Gastrocnemius medialis (tissue), 4 donors: Measurements from ENCODE around the gene APOLD1. TPM values are rescaled to one million over a fixed set of nuclear protein-coding genes. Genes with fewer than 3 reads are reported as not detected.

Experiments used
- ATAC-seq, 2 donors: fragments of 150-250 bp; one replicate each; pipeline ENCODE4 v1.9.1; 2016
- DNase-seq, 2 donors: peaks; one replicate each; pipeline ENCODE4 v3.0.0-alpha.2; 2019
- H3K27ac ChIP-seq, 4 donors: fragments of 200-600 bp; sonication (generic); 1 replicate in 1 of 4; 2 replicates in 3 of 4; pipeline ENCODE4 v1.5.1; 2016 to 2018; ENCODE audit warnings: mild to moderate bottlenecking in 2 of 4, moderate library complexity in 1 of 4
- H3K27me3 ChIP-seq, 3 donors: fragments of 200-600 bp; sonication (generic) in 2 of 3; 1 replicate in 1 of 3; 2 replicates in 2 of 3; pipeline versions ENCODE4 v1.5.1 to v1.6.0; 2016 to 2019; ENCODE audit warnings: mild to moderate bottlenecking in 1 of 3, moderate library complexity in 1 of 3
- H3K36me3 ChIP-seq, 2 donors: fragments of 200-600 bp; sonication (generic) in 1 of 2; one replicate each; pipeline ENCODE4 v1.5.1; 2017 to 2018
- H3K4me1 ChIP-seq, 2 donors: fragments of 200-600 bp; sonication (generic) in 1 of 2; one replicate each; pipeline ENCODE4 v1.5.1; 2016 to 2017; ENCODE audit warnings: mild to moderate bottlenecking in 2 of 2
- H3K4me3 ChIP-seq, 4 donors: fragments of 200-600 bp; sonication (generic) in 3 of 4; 1 replicate in 1 of 4; 2 replicates in 3 of 4; pipeline ENCODE4 v1.5.1; 2016 to 2019; ENCODE audit warnings: mild to moderate bottlenecking in 2 of 4
- H3K9me3 ChIP-seq, 3 donors: fragments of 200-600 bp; sonication (generic) in 2 of 3; 1 replicate in 1 of 3; 2 replicates in 2 of 3; pipeline ENCODE4 v1.5.1; 2016 to 2019
- POLR2A ChIP-seq, 2 donors: fragments of 450-650 bp; IDR thresholded peaks; one replicate each; pipeline ENCODE4 v1.6.1; 2017; ENCODE audit warnings: antibody characterized with exemption in 2 of 2, mild to moderate bottlenecking in 2 of 2, moderate library complexity in 2 of 2
- in situ Hi-C, 4 donors: fragments of 200-750 bp; cut with MboI; loops; one replicate each; pipeline versions ENCODE4 v1.15.0 to v1.8.0; 2017; ENCODE audit warnings: low sequenced_read_pairs in 4 of 4
- intact Hi-C: fragments of 100-400 bp; cut with DNase I; formaldehyde crosslinking; loops from one replicate; pipeline ENCODE4 v1.15.1; 2023; ENCODE audit warnings: low total_unique reads
- total RNA-seq, 4 donors: library from RNA; depleted of rRNA; stranded (reverse); fragments of >200 nt; gene quantifications; one replicate each; pipeline versions ENCODE4 v1.1.0 to v1.2.3, GENCODE V29; 2016
- TF ChIP-seq, protein P1 (sequence below), 5 experiments: fragments of 450-650 bp in 3 of 5; fragments of 200-600 bp in 2 of 5; sonication (generic) in 2 of 5; IDR thresholded peaks in 4 of 5; conservative IDR thresholded peaks in 1 of 5; 1 replicate in 4 of 5; 2 replicates in 1 of 5; pipeline ENCODE4 v1.5.1; 2016 to 2019; ENCODE audit warnings: antibody characterized with exemption in 5 of 5, mild to moderate bottlenecking in 3 of 5, moderate library complexity in 3 of 5

The APOLD1 gene
- total RNA-seq, 4 donors from 2014 or later, result 25.8 to 73.7 (median 67.7) TPM

DNA sequence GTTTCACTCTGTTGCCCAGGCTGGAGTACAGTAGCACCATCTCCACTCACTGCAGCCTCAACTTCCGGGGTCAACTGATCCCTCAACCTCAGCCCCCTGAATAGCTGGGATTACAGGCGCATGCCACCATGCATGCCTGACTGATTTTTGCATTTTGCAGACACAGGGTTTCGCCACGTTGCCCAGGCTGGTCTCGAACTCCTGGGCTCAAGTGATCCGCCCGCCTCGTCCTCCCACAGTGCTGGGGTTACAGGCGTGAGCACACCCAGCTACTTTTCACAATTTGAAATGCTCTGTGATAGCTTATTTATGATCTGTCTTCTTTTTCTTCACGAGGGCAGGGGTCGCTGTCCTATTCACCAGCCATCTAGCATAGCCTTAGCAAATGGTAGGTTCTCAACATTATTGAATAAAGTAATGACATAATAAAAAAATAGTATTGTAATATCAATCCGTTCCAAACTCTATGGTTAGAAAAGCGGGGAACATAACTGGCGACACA, 27.2 kb downstream of the APOLD1 start:
- TF ChIP-seq POLR2A (IDR thresholded peaks at IDR 0.05), result no peak
- TF ChIP-seq, protein P1, sequence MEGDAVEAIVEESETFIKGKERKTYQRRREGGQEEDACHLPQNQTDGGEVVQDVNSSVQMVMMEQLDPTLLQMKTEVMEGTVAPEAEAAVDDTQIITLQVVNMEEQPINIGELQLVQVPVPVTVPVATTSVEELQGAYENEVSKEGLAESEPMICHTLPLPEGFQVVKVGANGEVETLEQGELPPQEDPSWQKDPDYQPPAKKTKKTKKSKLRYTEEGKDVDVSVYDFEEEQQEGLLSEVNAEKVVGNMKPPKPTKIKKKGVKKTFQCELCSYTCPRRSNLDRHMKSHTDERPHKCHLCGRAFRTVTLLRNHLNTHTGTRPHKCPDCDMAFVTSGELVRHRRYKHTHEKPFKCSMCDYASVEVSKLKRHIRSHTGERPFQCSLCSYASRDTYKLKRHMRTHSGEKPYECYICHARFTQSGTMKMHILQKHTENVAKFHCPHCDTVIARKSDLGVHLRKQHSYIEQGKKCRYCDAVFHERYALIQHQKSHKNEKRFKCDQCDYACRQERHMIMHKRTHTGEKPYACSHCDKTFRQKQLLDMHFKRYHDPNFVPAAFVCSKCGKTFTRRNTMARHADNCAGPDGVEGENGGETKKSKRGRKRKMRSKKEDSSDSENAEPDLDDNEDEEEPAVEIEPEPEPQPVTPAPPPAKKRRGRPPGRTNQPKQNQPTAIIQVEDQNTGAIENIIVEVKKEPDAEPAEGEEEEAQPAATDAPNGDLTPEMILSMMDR (IDR thresholded peaks at IDR 0.05 in 4 of 5, conservative IDR thresholded peaks at IDR 0.05 in 1 of 5), result no peak
- in situ Hi-C loops (loop anchor here in 2 of 4 donors (10.0 to 25.0 kb wide), 2 partner anchors 172 to 175 kb away; no protein-coding TSS in a partner anchor), intact Hi-C loops (loop anchor here (1.0 to 5.0 kb wide), 2 partner anchors 25 to 190 kb away; partner anchors contain the start of gene HEBP1)
- DNase-seq (no peak), ATAC-seq (no peak)
- Histone ChIP-seq H3K27me3 (no peaks in the 10 kb centered on the region), H3K36me3 (no peaks in the 10 kb centered on the region), H3K4me3 (peak overlapping the region; percentile 3 to 99 (median 93)), H3K27ac (peak overlapping the region; percentile 78 to 88 (median 82)), H3K9me3 (no peaks in the 10 kb centered on the region), H3K4me1 (peaks cover 24 to 38% of the 10 kb centered on the region in 2 donors)

DNA sequence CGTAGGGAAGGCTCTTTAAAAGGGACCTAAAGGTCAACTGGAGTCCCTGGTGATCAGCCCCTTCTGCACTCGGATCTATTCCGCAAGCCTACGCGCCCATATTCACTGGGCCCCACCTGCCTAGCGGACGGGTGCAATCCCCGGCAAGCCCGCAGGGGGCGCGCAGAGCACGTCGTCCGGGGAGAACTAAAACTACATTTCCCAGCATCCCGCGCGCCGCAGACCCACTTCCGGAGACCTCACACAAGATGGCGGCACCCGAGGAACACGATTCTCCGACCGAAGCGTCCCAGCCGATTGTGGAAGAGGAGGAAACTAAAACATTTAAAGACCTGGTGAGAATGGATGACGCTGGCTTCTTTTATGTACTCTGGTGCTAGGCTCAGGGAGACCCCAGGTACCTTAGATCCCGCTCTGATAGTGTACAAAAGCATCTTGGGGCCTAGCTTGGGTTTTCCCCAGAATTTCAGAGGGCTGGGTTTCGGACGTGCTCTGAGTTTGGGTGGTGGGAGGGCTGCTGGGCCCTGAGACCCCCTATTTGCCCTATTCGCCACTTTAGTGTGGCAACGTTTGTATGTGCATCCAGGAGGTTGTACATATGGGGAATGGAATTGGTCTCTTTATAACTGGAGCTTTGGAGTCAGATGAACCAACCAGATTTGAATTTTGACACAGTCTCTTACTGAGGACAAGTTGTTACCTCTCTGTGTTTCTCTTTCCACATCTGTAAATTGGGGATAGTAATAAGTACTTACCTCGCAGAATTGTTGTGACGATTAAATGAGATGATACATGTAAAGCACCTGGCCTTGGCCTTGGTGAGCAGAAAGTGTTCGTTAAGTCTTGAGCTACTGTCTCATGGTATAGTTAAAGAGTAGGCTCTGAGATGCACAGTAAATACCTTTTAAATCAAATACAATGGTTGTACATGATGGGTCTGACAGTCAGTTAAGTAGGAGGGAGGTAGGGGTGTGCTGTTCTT, 28.0 kb downstream of the APOLD1 start, which contains the start of gene DDX47:
DDX47 (plus strand) TSS at position 227 of the 982 bp plus-strand sequence; CDS start at position 249, 22 bp downstream.
- no peaks in the 10 kb centered on the region for H3K9me3 ChIP-seq
- intact Hi-C loops (loop anchor here (1.0 to 5.0 kb wide), 2 partner anchors 26 to 189 kb away; partner anchors contain the start of gene HEBP1), in situ Hi-C loops (loop anchor here in 2 of 4 donors (10.0 to 25.0 kb wide), 2 partner anchors 171 to 174 kb away; no protein-coding TSS in a partner anchor)
- peak within 1 kb of the TSS; percentile 78 to 88 (median 82) for H3K27ac ChIP-seq
- peak; percentile 91 to 93 for DNase-seq
- no peaks in the 10 kb centered on the region for H3K27me3 ChIP-seq
- peaks cover 24 to 38% of the 10 kb centered on the region in 2 donors for H3K4me1 ChIP-seq
- peak; percentile 92 to 96 for ATAC-seq
- H3K36me3 ChIP-seq, result no peaks in the 10 kb centered on the region
- TF ChIP-seq, protein P1 (IDR thresholded peaks at IDR 0.05 in 4 of 5, conservative IDR thresholded peaks at IDR 0.05 in 1 of 5), result peak; percentile 95 to 99 (median 97)
- peak in 1 of 2 donors; percentile 15 for TF ChIP-seq POLR2A (IDR thresholded peaks at IDR 0.05)
- H3K4me3 ChIP-seq, result peak within 1 kb of the TSS; percentile 82 to 99 (median 93)

DNA sequence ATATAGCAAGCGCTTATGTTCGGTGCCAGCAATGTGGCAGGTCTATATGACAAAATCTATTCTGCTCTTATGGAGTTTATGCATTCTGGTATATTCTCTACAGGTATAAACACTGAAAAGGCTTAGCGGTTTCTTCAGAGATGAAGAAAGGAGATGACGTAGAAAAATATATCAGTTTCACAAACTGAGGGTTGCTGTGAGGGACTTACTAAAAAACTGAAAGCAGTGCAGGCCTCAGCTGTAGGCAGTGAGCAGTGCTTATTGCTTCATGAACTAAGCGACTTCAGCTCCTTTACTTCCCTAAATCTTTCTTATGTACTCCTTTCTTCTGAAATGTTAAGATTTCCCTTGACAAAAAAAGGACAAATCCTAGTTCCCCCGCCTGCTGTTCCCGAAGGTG, 32.2 kb downstream of the APOLD1 start:
- H3K27ac ChIP-seq, result no peak overlapping the region
- no peak for DNase-seq
- in situ Hi-C loops, result loop anchor here in 2 of 4 donors (10.0 to 25.0 kb wide), 2 partner anchors 167 to 170 kb away; no protein-coding TSS in a partner anchor
- no peaks in the 10 kb centered on the region for H3K27me3 ChIP-seq
- H3K9me3 ChIP-seq, result no peaks in the 10 kb centered on the region
- intact Hi-C loops, result no loop called here
- H3K36me3 ChIP-seq, result peaks cover 0 to 16% of the 10 kb centered on the region in 2 donors
- TF ChIP-seq POLR2A (IDR thresholded peaks at IDR 0.05), result no peak
- TF ChIP-seq, protein P1 (IDR thresholded peaks at IDR 0.05 in 4 of 5, conservative IDR thresholded peaks at IDR 0.05 in 1 of 5), result no peak
- H3K4me3 ChIP-seq, result no peak overlapping the region
- no peak for ATAC-seq
- H3K4me1 ChIP-seq, result peaks cover 35 to 40% of the 10 kb centered on the region in 2 donors

DNA sequence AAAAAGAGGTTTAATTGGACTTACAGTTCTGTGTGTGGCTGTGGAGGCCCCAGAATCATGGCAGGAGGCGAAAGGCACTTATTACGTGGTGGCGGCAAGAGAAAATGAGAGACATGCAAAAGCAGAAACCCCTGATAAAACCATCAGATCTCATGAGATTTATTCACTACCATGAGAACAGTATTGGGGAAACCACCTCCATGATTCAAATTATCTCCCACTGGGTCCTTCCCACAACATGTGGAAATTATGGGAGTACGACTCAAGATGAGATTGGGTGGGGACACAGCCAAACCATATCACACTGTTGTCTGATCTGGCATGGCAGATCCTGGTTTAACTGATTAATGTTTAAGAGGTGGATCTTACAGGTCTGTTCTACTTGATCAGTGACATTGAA, 33.2 kb downstream of the APOLD1 start:
- Histone ChIP-seq H3K9me3 (no peaks in the 10 kb centered on the region), H3K27ac (no peak overlapping the region), H3K4me1 (peaks cover 33 to 38% of the 10 kb centered on the region in 2 donors), H3K4me3 (no peak overlapping the region), H3K36me3 (peaks cover 4 to 27% of the 10 kb centered on the region in 2 donors), H3K27me3 (no peaks in the 10 kb centered on the region)
- no peak for ATAC-seq
- intact Hi-C loops (no loop called here), in situ Hi-C loops (loop anchor here in 2 of 4 donors (10.0 to 25.0 kb wide), 2 partner anchors 166 to 169 kb away; no protein-coding TSS in a partner anchor)
- TF ChIP-seq, protein P1 (IDR thresholded peaks at IDR 0.05 in 4 of 5, conservative IDR thresholded peaks at IDR 0.05 in 1 of 5), result no peak
- TF ChIP-seq POLR2A (IDR thresholded peaks at IDR 0.05), result no peak
- DNase-seq, result no peak
